HG03378 (cell line): ENCODE data around the gene PDRG1.

Experiments
- ATAC-seq: cut with Tn5 transposase; IDR thresholded peaks from one replicate; pipeline ENCODE4 v1.9.1; 2021; ENCODE audit warnings: mild to moderate bottlenecking, moderate library complexity; ENCODE audit not compliant: unreplicated experiment

PDRG1 gene

DNA sequence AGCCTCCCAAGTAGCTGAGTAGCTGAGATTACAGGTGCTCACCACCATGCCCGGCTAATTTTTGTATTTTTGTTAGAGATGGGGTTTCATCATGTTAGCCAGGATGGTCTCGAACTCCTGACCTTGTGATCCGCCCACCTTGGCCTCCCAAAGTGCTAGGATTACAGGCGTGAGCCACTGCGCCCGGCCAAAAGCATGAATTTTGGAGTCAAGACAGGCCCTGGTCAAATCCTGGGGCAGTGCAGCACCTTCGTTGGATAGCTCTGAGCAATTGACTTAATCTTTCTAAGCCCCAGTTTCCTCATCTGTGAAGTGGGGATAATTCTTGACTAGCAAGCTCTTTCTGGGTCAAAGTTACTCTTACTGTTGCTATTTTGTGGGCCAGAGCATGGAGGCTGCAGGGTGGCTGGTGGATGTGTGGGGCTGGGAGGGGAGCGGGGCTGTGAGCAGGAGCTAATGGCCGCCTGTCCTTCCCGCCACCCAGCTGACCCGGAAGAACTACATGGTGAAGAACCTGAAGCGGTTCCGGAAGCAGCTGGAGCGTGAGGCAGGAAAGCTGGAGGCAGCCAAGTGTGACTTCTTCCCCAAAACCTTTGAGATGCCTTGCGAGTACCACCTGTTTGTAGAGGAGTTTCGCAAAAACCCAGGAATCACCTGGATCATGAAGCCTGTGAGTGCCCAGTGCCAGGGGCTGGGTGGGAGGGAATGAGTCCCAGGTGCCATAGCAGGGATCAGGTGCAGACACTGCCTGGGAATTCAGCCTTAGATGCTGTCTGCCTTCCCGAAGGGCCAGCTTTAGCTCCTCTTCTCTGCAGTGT lies 42.4 kb downstream of the PDRG1 start:
- no peak for ATAC-seq

DNA sequence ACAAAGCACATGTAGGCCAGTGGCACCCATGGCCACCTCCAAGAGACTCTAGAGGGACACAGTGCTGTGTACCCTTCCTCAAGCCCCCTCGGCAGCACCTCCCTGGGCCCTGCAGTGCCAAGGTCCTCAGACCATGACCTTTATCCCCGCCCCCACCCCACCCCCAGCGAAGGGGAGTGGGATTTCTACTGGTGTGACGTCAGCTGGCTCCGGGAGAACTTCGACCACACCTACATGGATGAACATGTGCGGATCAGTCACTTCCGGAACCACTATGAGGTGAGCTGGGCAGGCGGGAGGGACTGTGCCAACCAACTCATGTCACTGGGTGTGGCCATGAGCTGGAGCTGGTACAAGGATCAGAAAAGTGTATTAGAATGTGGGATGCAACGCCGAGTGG lies 43.4 kb downstream of the PDRG1 start:
- no peak for ATAC-seq

DNA sequence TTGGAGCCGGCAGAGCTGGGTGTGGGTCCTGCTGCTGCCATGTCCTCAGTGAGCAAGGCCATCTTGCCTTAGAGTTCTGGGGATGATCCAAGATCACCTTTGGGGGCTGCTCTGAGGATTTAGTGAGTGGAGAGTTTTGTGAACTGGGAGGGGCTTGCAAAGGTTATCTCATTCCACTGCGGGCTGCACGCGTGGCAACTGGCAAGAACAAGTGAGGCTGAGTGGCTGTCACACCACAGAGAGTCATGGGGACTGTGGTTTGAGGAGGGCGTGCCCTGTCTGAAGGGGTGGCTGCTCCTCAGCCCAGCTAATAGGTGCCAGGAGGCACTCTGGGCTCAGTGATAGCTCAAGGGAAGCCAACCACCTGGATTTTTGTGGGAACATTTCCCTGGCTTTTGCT lies 43.8 kb downstream of the PDRG1 start:
- no peak for ATAC-seq

DNA sequence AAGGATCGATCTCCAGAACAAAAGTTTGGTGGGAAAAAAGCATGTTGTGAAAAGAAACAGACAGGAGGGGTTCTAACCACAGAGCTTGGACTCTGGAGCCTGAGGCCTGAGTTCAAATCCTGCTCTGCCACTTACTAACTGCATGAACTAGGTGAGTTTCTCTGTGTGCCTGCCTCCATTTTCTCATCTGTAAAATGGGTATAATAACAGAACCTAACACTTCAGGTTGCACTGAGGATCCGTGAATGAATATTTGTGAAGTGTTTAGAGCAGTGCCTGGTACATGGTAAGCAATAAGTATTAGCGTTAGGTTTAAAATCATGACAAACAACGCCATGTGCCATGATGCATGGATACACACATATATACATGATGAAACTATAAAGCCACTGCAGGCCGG lies 44.8 kb downstream of the PDRG1 start:
- no peak for ATAC-seq

DNA sequence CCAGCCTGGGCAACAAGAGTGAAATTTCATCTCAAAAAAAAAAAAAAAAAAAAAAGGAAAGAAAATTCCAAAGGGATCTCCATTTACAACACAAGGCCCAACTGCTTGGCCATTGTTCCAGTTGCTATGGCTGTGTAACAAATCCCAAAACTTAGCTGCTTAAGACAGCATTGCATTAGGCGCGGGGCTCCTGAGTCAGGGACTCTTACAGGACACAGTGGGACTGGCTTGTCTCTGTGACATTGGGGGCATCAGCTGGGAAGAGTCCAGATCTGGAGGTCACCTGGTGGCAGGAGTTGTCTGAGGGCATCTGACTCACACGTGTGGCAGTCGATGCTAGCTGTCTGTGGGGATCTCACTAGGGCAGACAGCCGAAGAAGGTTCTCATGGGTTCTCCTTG lies 45.8 kb downstream of the PDRG1 start:
- ATAC-seq = no peak

DNA sequence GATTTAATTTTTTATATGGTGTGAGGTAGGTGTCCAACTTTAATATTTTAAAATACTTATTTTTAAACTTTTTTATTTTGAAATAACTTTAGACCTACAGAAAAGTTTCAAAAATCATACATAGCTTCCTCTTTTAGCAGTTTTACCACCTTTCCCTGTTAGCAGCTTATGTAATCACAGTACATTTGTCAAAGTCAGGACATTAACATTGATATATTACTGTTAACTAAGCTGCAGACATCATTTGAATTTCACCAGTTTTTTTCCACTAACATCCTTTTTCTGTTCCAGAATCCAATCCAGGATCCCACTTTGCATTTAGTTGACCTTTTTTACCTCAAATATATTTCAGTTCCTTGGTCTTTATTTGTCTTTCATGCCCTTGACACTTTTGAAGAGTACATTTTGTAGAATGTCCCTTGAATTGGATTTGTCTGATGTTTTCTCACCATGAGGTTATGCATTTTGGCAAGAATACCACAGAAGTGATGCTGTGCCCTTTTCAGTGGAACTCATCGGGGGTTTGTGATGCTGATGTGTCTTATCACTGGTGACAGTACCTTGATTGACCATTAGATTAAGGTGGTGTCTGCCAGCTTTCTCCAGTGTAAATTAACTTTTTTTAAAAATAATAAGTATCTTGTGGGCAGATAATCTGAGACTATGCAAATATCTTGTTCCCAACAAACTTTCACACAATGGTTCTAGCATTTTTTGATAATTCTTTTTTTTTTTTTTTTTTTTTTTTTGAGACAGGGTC lies 48.0 kb downstream of the PDRG1 start:
- ATAC-seq = no peak

DNA sequence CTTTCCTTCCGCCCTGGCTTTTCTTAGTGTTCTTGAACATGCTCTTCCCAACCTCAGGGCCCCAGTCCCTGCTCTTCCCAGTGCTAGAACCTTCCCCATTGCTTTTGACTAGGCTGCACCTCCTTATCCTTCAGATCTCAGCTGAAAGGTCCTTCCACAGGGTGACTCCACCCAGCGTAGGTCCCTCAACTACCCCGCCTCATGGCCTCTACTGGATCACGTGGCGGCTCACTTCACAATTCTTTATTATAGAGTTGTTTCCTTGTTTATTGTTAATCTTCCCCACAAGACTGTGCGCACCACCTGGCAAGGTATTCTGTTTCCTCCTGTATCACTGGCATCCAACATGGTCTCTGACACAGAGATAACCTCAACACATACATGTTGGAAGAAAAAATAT lies 50.2 kb downstream of the PDRG1 start:
- no peak for ATAC-seq

DNA sequence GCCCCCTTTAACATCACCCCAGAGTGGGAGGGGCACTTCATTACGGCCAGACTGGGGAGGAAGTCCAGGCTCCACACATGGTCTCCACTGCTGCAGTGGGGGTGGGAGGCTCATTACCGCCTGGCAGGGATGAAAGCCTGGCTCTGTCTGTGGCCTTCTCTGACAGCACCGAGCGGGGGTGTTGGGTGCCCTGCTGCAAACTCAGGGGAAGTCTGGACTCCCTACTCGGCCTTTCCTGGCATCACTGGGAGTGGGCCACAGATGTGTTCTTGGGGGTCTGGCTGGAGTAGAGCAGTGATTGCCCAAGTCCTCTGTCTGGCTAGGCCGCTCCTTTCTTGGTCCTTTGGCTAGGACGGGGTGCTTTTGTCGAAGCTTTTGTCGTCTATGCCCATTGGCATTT lies 54.3 kb downstream of the PDRG1 start:
- ATAC-seq = no peak

DNA sequence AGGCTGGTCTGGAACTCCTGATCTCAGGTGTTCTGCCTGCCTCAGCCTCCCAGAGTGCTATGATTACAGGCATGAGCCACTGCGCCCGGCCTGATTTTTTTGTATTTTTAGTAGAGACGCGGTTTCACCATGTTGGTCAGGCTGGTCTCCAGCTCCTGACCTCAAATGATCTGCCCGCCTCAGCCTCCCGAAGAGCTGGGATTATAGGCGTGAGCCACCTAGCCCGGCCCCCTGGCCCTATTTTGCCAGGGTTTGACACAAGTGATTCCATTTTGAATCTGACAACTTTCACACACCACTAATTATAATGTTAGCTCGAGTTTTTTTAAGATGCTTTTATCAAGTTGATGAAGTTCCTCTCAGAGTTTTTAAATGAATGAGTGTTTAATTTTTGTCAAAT lies 55.8 kb downstream of the PDRG1 start:
- no peak for ATAC-seq

DNA sequence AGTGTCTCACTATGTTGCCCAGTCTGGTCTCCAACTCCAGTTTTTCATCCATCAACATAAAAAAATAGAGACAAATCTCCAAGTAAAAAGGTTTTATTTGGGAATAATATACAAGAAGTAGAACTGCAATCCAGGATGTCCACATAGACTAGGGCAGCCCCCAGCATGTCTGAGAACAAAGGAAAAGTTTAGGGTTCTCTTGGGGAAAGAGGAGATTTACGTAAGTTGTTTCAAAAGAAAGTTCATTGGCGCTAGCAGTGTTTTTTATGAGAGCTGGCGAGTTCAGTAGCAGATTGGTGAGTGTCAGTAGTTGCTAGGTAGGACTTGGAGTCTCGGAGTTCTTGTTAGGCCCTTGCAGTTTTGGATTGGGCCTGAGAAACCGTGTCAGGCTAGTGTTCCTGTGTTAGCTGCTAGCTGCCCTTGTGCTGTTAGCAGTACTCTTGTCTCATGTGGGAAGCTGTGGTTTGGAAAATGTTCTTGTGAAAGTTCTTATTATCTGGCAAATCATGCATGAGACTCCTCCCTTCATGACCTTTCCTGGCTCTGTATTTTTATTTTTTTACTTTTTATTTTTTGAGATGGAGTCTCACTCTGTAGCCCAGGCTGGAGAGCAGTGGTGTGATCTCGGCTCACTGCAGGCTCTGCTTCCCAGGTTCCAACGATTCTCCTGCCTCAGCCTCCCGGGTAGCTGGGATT lies 56.7 kb downstream of the PDRG1 start:
- peak; percentile 96 for ATAC-seq
